Activated CD8-positive, alpha-beta T cell treated with anti-CD3 and anti-CD28 coated beads for 36 hours (primary cell): ENCODE results near the gene HK3. TPM values are rescaled to one million over a fixed set of nuclear protein-coding genes. Genes with fewer than 3 reads are reported as not detected.
A peak's percentile ranks its signal among the peaks of the same experiment; 100 is the strongest.

Experiments
- ATAC-seq: fragments of 200-7000 bp; cut with Tn5 transposase; one replicate; pipeline ENCODE4 v1.10.0; 2021; ENCODE audit warnings: mild to moderate bottlenecking, moderate library complexity
- CTCF ChIA-PET: fragments of 350-600 bp; sonication (Branson Sonifier 250); formaldehyde crosslinking; loops from one replicate; lab custom pipeline; 2021; ENCODE audit warnings: antibody characterized with exemption; lab: Charles Lee
- POLR2A ChIA-PET: fragments of 350-600 bp; sonication (Branson Sonifier 250); formaldehyde crosslinking; loops from one replicate; lab custom pipeline; 2021; ENCODE audit warnings: antibody characterized with exemption; lab: Charles Lee
- DNase-seq: peaks from one replicate; pipeline ENCODE4 v3.0.0-alpha.2; 2020
- H3K27ac Mint-ChIP-seq: one replicate; pipeline ENCODE4 v1.8.0; 2021; ENCODE audit warnings: mild to moderate bottlenecking, mixed read lengths
- H3K27me3 Mint-ChIP-seq: one replicate; pipeline ENCODE4 v1.8.0; 2021; ENCODE audit warnings: mixed read lengths
- H3K36me3 Mint-ChIP-seq: one replicate; pipeline ENCODE4 v1.8.0; 2021; ENCODE audit warnings: low read depth, mixed read lengths
- H3K4me1 Mint-ChIP-seq: one replicate; pipeline ENCODE4 v1.8.0; 2021; ENCODE audit warnings: low read depth, mixed read lengths
- H3K4me3 Mint-ChIP-seq: one replicate; pipeline ENCODE4 v1.8.0; 2021; ENCODE audit warnings: mild to moderate bottlenecking, moderate library complexity, mixed read lengths
- H3K9me3 Mint-ChIP-seq: one replicate; pipeline ENCODE4 v1.8.0; 2021; ENCODE audit warnings: mixed read lengths
- intact Hi-C: fragments of 100-400 bp; cut with micrococcal nuclease; formaldehyde crosslinking; loops from one replicate; pipeline ENCODE4 v1.10.0; 2022
- total RNA-seq, 2 experiments: library from RNA; stranded (reverse); gene quantifications; one replicate each; pipeline ENCODE4 v1.2.3, GENCODE V29; 2021
- TF ChIP-seq, protein P1 (sequence below): fragments of 200-600 bp; IDR thresholded peaks from one replicate; pipeline ENCODE4 v1.8.0; 2022; ENCODE audit warnings: antibody characterized with exemption, mild to moderate bottlenecking

Gene HK3, protein sequence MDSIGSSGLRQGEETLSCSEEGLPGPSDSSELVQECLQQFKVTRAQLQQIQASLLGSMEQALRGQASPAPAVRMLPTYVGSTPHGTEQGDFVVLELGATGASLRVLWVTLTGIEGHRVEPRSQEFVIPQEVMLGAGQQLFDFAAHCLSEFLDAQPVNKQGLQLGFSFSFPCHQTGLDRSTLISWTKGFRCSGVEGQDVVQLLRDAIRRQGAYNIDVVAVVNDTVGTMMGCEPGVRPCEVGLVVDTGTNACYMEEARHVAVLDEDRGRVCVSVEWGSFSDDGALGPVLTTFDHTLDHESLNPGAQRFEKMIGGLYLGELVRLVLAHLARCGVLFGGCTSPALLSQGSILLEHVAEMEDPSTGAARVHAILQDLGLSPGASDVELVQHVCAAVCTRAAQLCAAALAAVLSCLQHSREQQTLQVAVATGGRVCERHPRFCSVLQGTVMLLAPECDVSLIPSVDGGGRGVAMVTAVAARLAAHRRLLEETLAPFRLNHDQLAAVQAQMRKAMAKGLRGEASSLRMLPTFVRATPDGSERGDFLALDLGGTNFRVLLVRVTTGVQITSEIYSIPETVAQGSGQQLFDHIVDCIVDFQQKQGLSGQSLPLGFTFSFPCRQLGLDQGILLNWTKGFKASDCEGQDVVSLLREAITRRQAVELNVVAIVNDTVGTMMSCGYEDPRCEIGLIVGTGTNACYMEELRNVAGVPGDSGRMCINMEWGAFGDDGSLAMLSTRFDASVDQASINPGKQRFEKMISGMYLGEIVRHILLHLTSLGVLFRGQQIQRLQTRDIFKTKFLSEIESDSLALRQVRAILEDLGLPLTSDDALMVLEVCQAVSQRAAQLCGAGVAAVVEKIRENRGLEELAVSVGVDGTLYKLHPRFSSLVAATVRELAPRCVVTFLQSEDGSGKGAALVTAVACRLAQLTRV
- not detected for total RNA-seq

DNA sequence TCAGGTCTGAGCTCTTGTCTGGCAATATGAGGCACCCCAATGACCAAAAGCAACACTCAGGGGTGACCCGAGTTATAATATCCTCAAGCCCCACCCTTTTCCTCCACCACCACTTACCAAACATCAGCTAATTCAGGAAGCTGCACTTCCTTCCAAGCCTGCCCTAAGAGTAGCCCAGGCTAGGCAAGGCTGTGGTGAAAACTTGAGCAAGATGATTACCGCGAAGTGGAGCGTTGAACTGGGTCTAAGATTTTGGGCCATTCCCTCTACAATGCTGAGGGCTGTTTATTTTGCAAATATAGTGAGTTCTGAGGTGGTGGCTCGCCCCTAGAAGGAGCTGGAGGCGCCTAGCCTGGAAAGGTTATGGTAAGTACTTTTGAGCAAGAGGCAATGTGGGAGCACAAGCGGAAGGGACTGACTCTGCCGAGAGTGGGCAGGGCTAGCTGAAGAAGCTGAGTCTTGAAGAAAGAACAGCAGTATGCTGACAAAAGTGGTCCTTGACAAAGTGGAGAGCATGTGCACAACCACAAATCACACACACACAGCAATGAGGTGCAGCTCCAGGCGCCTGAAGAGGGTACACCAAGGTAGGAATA lies at the start of gene HK3:
Gene HK3 (minus strand): TSS at position 51 of the 596 bp plus-strand sequence. CDS start 3,187 bp downstream, outside the sequence.
- DNase-seq (no peak), ATAC-seq (no peak)
- Mint-ChIP-seq H3K27ac (no peak within 1 kb of the TSS), H3K4me3 (no peak within 1 kb of the TSS), H3K36me3 (peaks cover 24% of the 10 kb centered on the region), H3K9me3 (no peaks in the 10 kb centered on the region), H3K27me3 (no peaks in the 10 kb centered on the region), H3K4me1 (peaks cover 25% of the 10 kb centered on the region)
- TF ChIP-seq, protein P1, sequence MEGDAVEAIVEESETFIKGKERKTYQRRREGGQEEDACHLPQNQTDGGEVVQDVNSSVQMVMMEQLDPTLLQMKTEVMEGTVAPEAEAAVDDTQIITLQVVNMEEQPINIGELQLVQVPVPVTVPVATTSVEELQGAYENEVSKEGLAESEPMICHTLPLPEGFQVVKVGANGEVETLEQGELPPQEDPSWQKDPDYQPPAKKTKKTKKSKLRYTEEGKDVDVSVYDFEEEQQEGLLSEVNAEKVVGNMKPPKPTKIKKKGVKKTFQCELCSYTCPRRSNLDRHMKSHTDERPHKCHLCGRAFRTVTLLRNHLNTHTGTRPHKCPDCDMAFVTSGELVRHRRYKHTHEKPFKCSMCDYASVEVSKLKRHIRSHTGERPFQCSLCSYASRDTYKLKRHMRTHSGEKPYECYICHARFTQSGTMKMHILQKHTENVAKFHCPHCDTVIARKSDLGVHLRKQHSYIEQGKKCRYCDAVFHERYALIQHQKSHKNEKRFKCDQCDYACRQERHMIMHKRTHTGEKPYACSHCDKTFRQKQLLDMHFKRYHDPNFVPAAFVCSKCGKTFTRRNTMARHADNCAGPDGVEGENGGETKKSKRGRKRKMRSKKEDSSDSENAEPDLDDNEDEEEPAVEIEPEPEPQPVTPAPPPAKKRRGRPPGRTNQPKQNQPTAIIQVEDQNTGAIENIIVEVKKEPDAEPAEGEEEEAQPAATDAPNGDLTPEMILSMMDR = no peak
- CTCF ChIA-PET = interaction anchor here (0.8 to 2.0 kb wide), 3 partner anchors 10 to 239 kb away, joined by 3 to 12 read pairs (median 3); no protein-coding TSS in a partner anchor
- POLR2A ChIA-PET = interaction anchor here (0.6 to 1.3 kb wide), 4 partner anchors 18 to 219 kb away, joined by 3 to 5 read pairs (median 3); no protein-coding TSS in a partner anchor
- intact Hi-C loops = no loop called here

DNA sequence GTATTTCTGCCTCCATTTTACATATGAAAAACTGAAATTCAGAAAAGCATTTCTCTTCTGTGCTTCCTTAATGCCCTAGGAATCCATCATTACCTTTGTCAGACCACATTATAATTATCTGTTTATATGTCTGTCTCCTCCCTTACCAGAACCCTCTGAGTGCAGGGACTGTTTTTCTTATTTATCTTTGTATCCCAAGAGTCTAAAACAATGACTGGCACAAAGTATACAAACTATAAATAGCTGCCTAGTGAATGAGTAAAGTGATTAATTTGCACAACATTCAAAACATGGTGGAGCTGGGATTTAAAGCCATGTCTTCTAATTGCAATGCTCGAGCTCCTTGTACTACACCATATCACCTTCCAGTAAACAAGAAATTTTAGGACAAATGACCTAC lies 49.3 kb upstream of the HK3 start:
- ATAC-seq (no peak), DNase-seq (no peak)
- H3K4me3 Mint-ChIP-seq = no peak overlapping the region
- no peaks in the 10 kb centered on the region for H3K27me3 Mint-ChIP-seq
- peaks cover 29% of the 10 kb centered on the region for H3K36me3 Mint-ChIP-seq
- peaks cover 6% of the 10 kb centered on the region for H3K4me1 Mint-ChIP-seq
- TF ChIP-seq, protein P1 = no peak
- POLR2A ChIA-PET = no interaction called here
- H3K27ac Mint-ChIP-seq = no peak overlapping the region
- no peaks in the 10 kb centered on the region for H3K9me3 Mint-ChIP-seq
- intact Hi-C loops = no loop called here
- CTCF ChIA-PET = interaction anchor here (0.8 to 1.5 kb wide), 2 partner anchors 10 to 165 kb away, joined by 3 to 6 read pairs; no protein-coding TSS in a partner anchor

DNA sequence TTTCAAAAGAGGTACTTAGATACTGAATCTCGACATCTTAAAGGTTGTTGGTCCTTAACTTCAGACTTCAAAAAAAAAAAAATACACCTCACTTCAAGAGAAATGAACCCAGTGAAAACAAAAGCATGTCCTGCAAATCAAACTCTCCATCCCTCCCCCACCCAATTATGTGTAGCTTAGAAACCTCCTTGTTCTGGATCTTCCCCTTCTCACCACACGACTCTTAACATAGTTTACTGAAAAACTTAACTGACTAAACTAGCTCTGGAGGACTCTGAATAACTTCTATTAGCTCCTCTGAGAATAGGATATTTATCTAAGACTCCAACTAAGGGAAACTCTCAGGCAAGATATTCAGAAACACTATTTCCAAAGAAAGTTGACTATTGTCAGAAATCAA lies 48.7 kb upstream of the HK3 start:
- DNase-seq (no peak), ATAC-seq (no peak)
- TF ChIP-seq, protein P1 = no peak
- intact Hi-C loops = no loop called here
- H3K27me3 Mint-ChIP-seq = no peaks in the 10 kb centered on the region
- H3K36me3 Mint-ChIP-seq = peaks cover 32% of the 10 kb centered on the region
- ChIA-PET CTCF (interaction anchor here (0.8 to 1.5 kb wide), 2 partner anchors 11 to 166 kb away, joined by 3 to 6 read pairs; no protein-coding TSS in a partner anchor), POLR2A (no interaction called here)
- no peaks in the 10 kb centered on the region for H3K9me3 Mint-ChIP-seq
- H3K4me3 Mint-ChIP-seq = no peak overlapping the region
- peaks cover 6% of the 10 kb centered on the region for H3K4me1 Mint-ChIP-seq
- no peak overlapping the region for H3K27ac Mint-ChIP-seq

DNA sequence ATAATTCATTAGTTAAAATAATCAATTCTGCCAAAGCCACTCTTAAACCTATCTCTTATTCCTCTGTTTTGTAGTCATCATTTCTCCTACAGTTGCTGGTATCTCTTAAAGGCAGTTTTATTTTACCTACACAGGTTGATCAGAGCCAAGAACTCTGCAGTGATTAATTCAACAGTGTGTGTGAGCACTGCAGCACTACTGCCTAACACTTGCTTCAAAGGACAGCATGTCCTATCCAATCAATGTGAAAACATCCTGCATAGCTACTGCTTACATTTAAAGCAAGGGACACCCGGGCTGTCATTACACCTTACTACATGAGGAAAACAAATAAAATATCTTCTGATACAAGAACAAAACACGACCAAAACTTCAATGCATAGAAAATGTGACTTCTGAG lies 45.1 kb upstream of the HK3 start:
- Mint-ChIP-seq H3K4me1 (peaks cover 6% of the 10 kb centered on the region), H3K36me3 (peaks cover 32% of the 10 kb centered on the region), H3K9me3 (no peaks in the 10 kb centered on the region), H3K4me3 (no peak overlapping the region), H3K27ac (peak overlapping the region; percentile 14), H3K27me3 (no peaks in the 10 kb centered on the region)
- TF ChIP-seq, protein P1 = no peak
- POLR2A ChIA-PET = no interaction called here
- ATAC-seq (no peak), DNase-seq (no peak)
- intact Hi-C loops = no loop called here
- CTCF ChIA-PET = interaction anchor here (1.5 kb wide), 1 partner anchor 284 kb away, joined by 4 read pairs; no protein-coding TSS in a partner anchor
